Measurements from ENCODE around the gene MAPKAPK3.
"Not testable (repeated sequence)": the region's sequence is repeated elsewhere in the genome, so short reads cannot be mapped to it uniquely, and the experiment has no call there.

MAPKAPK3 gene

DNA sequence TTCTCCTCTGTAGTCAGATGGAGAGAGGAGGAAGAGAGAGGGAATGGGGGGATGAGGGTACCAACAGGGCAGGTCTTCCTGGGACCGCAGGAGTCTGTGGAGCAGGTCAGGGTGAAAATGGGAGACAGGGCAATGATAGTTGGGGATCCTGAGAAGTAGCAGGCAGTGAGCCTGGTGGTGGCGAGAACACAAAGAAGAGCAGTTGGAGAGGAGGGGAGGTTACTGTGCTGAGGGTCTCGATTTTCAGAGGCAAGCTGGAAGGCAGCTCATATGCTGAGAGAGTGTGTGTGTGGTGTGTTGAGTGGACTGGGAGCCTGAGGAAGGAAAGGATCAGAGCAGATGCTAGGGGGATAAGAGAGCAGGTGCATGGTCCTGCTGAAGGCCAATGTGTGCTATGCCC lies 55.7 kb downstream of the MAPKAPK3 start:
- no peaks in the 10 kb centered on the region for H3K9me3 ChIP-seq (ENCODE audit: control insufficient read depth, insufficient read depth, low read depth, low read length)
- H3K9ac ChIP-seq (ENCODE audit: low read length), result no peak overlapping the region
- no peaks in the 10 kb centered on the region for H3K36me3 ChIP-seq (ENCODE audit: control insufficient read depth, insufficient read depth, low read length)
- H3K27ac ChIP-seq (ENCODE audit: low read depth, low read length), result no peak overlapping the region
- peaks cover 23% of the 10 kb centered on the region for H3K4me1 ChIP-seq (ENCODE audit: control insufficient read depth, insufficient read depth, low read length)
- peaks cover 42% of the 10 kb centered on the region for H3K27me3 ChIP-seq (ENCODE audit: control insufficient read depth, insufficient read depth, low read length)
- no peak overlapping the region for H3K4me3 ChIP-seq (ENCODE audit: low read depth, low read length)

GRCh38 chr3:50673931-50674330 lies 57.0 kb downstream of the MAPKAPK3 start:
- Histone ChIP-seq H3K4me3 (ENCODE audit: low read depth, low read length) (peak overlapping the region; percentile 68), H3K36me3 (ENCODE audit: control insufficient read depth, insufficient read depth, low read length) (no peaks in the 10 kb centered on the region), H3K9me3 (ENCODE audit: control insufficient read depth, insufficient read depth, low read depth, low read length) (no peaks in the 10 kb centered on the region), H3K27me3 (ENCODE audit: control insufficient read depth, insufficient read depth, low read length) (peaks cover 42% of the 10 kb centered on the region), H3K4me1 (ENCODE audit: control insufficient read depth, insufficient read depth, low read length) (peaks cover 23% of the 10 kb centered on the region), H3K9ac (ENCODE audit: low read length) (peak overlapping the region; percentile 76), H3K27ac (ENCODE audit: low read depth, low read length) (no peak overlapping the region)

- Histone ChIP-seq H3K36me3 (ENCODE audit: control insufficient read depth, insufficient read depth, low read length) (no peaks in the 10 kb centered on the region), H3K4me1 (ENCODE audit: control insufficient read depth, insufficient read depth, low read length) (peaks cover 27% of the 10 kb centered on the region), H3K27me3 (ENCODE audit: control insufficient read depth, insufficient read depth, low read length) (peaks cover 42% of the 10 kb centered on the region), H3K4me3 (ENCODE audit: low read depth, low read length) (peak within 1 kb of the TSS; percentile 68), H3K9ac (ENCODE audit: low read length) (peak within 1 kb of the TSS; percentile 76), H3K27ac (ENCODE audit: low read depth, low read length) (no peak within 1 kb of the TSS), H3K9me3 (ENCODE audit: control insufficient read depth, insufficient read depth, low read depth, low read length) (no peaks in the 10 kb centered on the region)
These were observed 57.6 kb downstream of the MAPKAPK3 start, which contains the start of gene DOCK3 for GRCh38 chr3:50674349-50675178. DOCK3 (plus strand) TSS chr3:50674927; CDS start chr3:50675264, 337 bp downstream.

GRCh38 chr3:50675179-50676030 lies 58.5 kb downstream of the MAPKAPK3 start:
- Histone ChIP-seq H3K9ac (ENCODE audit: low read length) (peak overlapping the region; percentile 76), H3K9me3 (ENCODE audit: control insufficient read depth, insufficient read depth, low read depth, low read length) (no peaks in the 10 kb centered on the region), H3K27me3 (ENCODE audit: control insufficient read depth, insufficient read depth, low read length) (peaks cover 42% of the 10 kb centered on the region), H3K36me3 (ENCODE audit: control insufficient read depth, insufficient read depth, low read length) (no peaks in the 10 kb centered on the region), H3K27ac (ENCODE audit: low read depth, low read length) (no peak overlapping the region), H3K4me1 (ENCODE audit: control insufficient read depth, insufficient read depth, low read length) (peaks cover 29% of the 10 kb centered on the region), H3K4me3 (ENCODE audit: low read depth, low read length) (peak overlapping the region; percentile 68)

- no peaks in the 10 kb centered on the region for H3K9me3 ChIP-seq (ENCODE audit: control insufficient read depth, insufficient read depth, low read depth, low read length)
- H3K27me3 ChIP-seq (ENCODE audit: control insufficient read depth, insufficient read depth, low read length), result peaks cover 38% of the 10 kb centered on the region
- peak overlapping the region; percentile 33 for H3K9ac ChIP-seq (ENCODE audit: low read length)
- no peaks in the 10 kb centered on the region for H3K36me3 ChIP-seq (ENCODE audit: control insufficient read depth, insufficient read depth, low read length)
- no peak overlapping the region; the same call in 1 of the 2 replicates for H3K27ac ChIP-seq (ENCODE audit: low read depth, low read length)
- peak overlapping the region; percentile 68 for H3K4me3 ChIP-seq (ENCODE audit: low read depth, low read length)
- H3K4me1 ChIP-seq (ENCODE audit: control insufficient read depth, insufficient read depth, low read length), result peaks cover 29% of the 10 kb centered on the region
These were observed 59.2 kb downstream of the MAPKAPK3 start for GRCh38 chr3:50676031-50676705.

DNA sequence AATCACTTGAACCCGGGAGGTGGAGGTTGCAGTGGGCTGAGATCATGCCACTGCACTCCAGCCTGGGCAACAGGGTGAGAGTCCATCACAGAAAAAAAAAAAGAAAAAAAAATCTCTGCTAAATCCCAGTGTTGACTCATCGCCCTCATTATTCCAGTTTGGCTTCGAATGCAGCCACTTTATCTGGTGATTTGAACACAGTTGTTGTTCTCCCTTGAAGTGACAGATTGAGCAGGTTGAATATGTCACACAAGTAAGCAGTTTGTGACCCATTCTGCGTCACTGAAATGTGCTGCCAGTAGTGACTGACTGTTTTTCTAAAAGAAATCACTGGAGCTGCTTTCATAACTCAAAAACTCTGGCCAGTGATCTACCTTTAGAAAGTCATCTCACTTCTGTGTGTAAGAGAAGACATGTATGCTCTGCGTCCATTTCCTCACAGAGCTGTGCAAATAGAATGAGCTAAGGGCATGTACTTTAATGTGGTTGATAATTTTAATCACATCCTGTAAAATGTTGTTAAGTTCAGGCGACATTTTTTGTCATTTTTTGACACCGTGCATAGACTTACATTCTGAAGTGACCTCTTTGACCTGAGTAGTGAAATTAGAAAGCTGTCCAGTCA lies 70.3 kb downstream of the MAPKAPK3 start:
- no peak overlapping the region for H3K9ac ChIP-seq (ENCODE audit: low read length)
- no peak overlapping the region for H3K27ac ChIP-seq (ENCODE audit: low read depth, low read length)
- no peaks in the 10 kb centered on the region for H3K27me3 ChIP-seq (ENCODE audit: control insufficient read depth, insufficient read depth, low read length)
- no peaks in the 10 kb centered on the region for H3K36me3 ChIP-seq (ENCODE audit: control insufficient read depth, insufficient read depth, low read length)
- H3K4me1 ChIP-seq (ENCODE audit: control insufficient read depth, insufficient read depth, low read length), result peaks cover 21% of the 10 kb centered on the region
- no peaks in the 10 kb centered on the region for H3K9me3 ChIP-seq (ENCODE audit: control insufficient read depth, insufficient read depth, low read depth, low read length)
- H3K4me3 ChIP-seq (ENCODE audit: low read depth, low read length), result no peak overlapping the region

DNA sequence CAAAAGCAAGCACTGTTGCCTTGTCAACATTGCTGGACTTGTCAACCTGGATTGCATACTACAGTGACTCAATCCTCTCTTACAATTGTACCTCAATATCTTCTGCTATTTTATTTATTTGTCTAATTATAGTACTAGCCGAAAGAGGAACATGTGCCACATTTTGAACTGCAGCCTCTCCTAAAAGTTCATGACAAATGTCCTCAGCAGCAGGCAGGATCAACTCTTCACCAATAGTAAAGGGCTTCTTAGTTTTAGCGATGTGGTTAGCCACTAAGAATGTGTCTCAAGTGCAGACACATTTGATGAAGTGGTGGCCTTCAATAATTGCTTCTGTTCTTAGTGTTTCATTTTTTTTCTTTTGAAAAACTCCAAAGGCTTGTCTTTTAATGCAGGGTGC lies 71.0 kb downstream of the MAPKAPK3 start:
- H3K4me3 ChIP-seq (ENCODE audit: low read depth, low read length), result no peak overlapping the region
- H3K9ac ChIP-seq (ENCODE audit: low read length), result no peak overlapping the region
- H3K27ac ChIP-seq (ENCODE audit: low read depth, low read length), result 0 out of 2 replicates have a peak overlapping the region, but pooled peaks have one; percentile 51
- no peaks in the 10 kb centered on the region for H3K36me3 ChIP-seq (ENCODE audit: control insufficient read depth, insufficient read depth, low read length)
- H3K9me3 ChIP-seq (ENCODE audit: control insufficient read depth, insufficient read depth, low read depth, low read length), result no peaks in the 10 kb centered on the region
- H3K27me3 ChIP-seq (ENCODE audit: control insufficient read depth, insufficient read depth, low read length), result no peaks in the 10 kb centered on the region
- H3K4me1 ChIP-seq (ENCODE audit: control insufficient read depth, insufficient read depth, low read length), result peaks cover 21% of the 10 kb centered on the region

- H3K36me3 ChIP-seq (ENCODE audit: control insufficient read depth, insufficient read depth, low read length); H3K27me3 ChIP-seq (ENCODE audit: control insufficient read depth, insufficient read depth, low read length); H3K9ac ChIP-seq (ENCODE audit: low read length); H3K4me3 ChIP-seq (ENCODE audit: low read depth, low read length); H3K9me3 ChIP-seq (ENCODE audit: control insufficient read depth, insufficient read depth, low read depth, low read length): not testable (repeated sequence)
- H3K4me1 ChIP-seq (ENCODE audit: control insufficient read depth, insufficient read depth, low read length), result peaks cover 21% of the 10 kb centered on the region
- 0 out of 2 replicates have a peak overlapping the region, but pooled peaks have one; percentile 3 for H3K27ac ChIP-seq (ENCODE audit: low read depth, low read length)
These were observed 71.7 kb downstream of the MAPKAPK3 start for GRCh38 chr3:50688602-50689001.

DNA sequence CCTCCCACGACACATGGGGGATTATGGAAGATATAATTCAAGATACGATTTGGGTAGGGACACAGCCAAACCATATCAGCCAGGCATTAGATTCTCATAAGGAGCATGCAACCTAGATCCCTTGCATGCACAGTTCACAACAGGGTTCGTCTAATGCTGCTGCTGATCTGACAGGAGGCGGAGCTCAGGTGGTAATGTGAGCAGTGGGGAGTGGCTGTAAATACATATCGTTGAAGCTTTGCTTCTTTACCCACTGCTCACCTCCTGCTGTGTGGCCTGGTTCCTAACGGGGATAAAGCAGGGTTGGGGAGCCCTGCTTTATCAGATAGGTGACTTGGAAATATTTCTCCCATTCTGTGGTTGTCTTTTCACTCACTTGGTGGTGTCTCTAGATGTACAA lies 72.6 kb downstream of the MAPKAPK3 start:
- H3K27ac ChIP-seq (ENCODE audit: low read depth, low read length), result no peak overlapping the region
- H3K36me3 ChIP-seq (ENCODE audit: control insufficient read depth, insufficient read depth, low read length), result no peaks in the 10 kb centered on the region
- peaks cover 21% of the 10 kb centered on the region for H3K4me1 ChIP-seq (ENCODE audit: control insufficient read depth, insufficient read depth, low read length)
- H3K9me3 ChIP-seq (ENCODE audit: control insufficient read depth, insufficient read depth, low read depth, low read length), result no peaks in the 10 kb centered on the region
- no peak overlapping the region for H3K4me3 ChIP-seq (ENCODE audit: low read depth, low read length)
- no peaks in the 10 kb centered on the region for H3K27me3 ChIP-seq (ENCODE audit: control insufficient read depth, insufficient read depth, low read length)
- no peak overlapping the region for H3K9ac ChIP-seq (ENCODE audit: low read length)

GRCh38 chr3:50695031-50695430 lies 78.1 kb downstream of the MAPKAPK3 start:
- no peak overlapping the region for H3K4me3 ChIP-seq (ENCODE audit: low read depth, low read length)
- H3K4me1 ChIP-seq (ENCODE audit: control insufficient read depth, insufficient read depth, low read length), result no peaks in the 10 kb centered on the region
- H3K9me3 ChIP-seq (ENCODE audit: control insufficient read depth, insufficient read depth, low read depth, low read length), result peaks cover 10% of the 10 kb centered on the region; the same call in 1 of the 2 replicates
- H3K27me3 ChIP-seq (ENCODE audit: control insufficient read depth, insufficient read depth, low read length), result no peaks in the 10 kb centered on the region
- no peak overlapping the region for H3K27ac ChIP-seq (ENCODE audit: low read depth, low read length)
- H3K9ac ChIP-seq (ENCODE audit: low read length), result no peak overlapping the region
- H3K36me3 ChIP-seq (ENCODE audit: control insufficient read depth, insufficient read depth, low read length), result no peaks in the 10 kb centered on the region
